Inflammatory macrophage (primary cell): ENCODE data around the gene DNASE1L3.
"Not testable (repeated sequence)": the region's sequence is repeated elsewhere in the genome, so short reads cannot be mapped to it uniquely, and the experiment has no call there.

Source experiments
- DNase-seq, 2 donors: peaks; one replicate each; pipeline ENCODE4 v3.0.0-alpha.2; 2020 to 2022

The DNASE1L3 gene

DNA sequence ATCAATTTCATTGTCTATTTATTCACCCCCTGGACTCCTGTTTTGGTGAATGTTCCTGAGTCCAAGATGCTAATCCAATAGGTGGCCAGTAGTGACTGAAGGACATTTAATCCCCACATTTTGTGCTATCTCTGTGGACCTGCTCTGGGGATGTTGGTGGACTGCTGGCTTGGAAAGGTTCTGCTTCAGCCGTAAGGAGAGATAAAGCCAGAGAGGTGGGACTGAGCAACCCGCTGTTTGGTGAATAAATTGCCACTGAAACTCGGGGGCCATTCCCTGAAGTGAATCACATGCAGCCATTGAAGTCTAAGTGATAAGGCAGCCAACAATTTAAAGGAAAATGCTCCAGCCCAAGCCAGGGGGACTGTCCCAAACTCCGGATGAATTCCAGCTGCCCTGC, 25.2 kb upstream of the DNASE1L3 start:
- DNase-seq, result no peak

- DNase-seq, result peak in 1 of 2 donors; percentile 29
These were observed 23.8 kb upstream of the DNASE1L3 start for GRCh38 chr3:58234516-58234931.

GRCh38 chr3:58231666-58232065, 20.9 kb upstream of the DNASE1L3 start:
- DNase-seq, result no peak

- no peak for DNase-seq
These were observed 20.2 kb upstream of the DNASE1L3 start for GRCh38 chr3:58230876-58231552.

- not testable (repeated sequence) for DNase-seq
These were observed 17.2 kb upstream of the DNASE1L3 start for GRCh38 chr3:58227933-58228332.

DNA sequence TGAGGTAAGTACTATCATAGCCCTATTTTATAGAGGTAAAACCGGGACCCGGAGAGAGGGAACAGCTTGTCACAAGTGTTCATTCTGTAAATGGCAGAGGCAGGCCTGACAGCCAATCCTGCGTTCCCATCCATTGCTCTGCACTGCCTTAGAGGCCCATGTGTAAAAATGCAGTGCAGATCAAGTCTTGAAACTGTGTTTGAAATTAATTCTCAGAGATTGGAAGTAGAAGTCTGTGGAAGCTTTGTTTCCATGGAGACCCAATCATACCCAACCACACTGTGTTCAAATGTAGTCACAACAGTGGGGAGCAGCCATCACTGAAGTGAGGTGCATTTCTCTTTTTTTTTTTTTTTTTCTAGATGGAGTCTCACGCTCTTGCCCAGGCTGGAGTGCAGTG, 13.1 kb upstream of the DNASE1L3 start:
- no peak for DNase-seq

DNA sequence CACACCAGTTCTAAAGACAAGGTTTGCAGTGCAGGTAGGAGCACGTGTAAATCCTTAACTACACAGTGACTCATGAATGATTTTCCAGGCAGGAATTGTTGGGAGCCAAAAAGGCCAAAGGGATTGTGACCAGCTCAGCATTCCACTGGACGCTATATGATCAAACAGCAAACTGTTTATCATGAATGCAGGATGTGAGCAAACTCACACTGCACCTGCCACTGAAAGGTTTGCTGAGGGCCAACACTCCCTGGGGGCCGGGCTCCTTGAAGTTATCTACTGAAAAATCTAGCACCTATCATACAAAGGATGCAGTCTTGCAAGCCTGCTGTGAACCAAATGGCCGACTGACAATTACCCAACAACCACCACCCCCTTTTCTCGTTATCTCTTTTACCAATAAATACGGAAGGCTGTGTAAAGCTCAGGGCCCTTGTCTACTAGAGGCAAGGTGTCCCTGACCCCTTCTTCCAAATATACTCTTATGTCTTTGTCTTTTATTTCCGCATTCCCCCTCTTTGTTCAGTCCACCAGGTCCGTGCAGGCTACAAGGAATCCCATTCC, 11.5 kb upstream of the DNASE1L3 start:
- no peak for DNase-seq

DNA sequence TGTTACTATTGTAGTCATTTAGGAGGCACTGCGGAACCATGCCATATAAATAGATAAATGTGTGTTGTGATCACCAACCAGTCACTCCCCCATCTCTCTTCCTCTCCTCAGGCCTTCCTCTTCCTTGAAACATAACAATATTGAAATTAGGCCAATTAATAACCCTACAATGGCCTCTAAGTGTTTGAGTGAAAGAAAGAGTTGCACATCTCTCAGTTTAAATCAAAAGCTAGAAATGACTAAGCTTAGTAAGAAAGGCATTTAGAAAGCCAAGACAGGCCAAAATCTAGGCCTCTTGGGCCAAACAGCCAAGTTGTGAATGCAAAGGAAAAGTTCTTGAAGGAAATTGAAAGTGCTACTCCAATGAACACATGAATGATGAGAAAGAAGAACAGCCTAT, 8.1 kb upstream of the DNASE1L3 start:
- no peak for DNase-seq

DNA sequence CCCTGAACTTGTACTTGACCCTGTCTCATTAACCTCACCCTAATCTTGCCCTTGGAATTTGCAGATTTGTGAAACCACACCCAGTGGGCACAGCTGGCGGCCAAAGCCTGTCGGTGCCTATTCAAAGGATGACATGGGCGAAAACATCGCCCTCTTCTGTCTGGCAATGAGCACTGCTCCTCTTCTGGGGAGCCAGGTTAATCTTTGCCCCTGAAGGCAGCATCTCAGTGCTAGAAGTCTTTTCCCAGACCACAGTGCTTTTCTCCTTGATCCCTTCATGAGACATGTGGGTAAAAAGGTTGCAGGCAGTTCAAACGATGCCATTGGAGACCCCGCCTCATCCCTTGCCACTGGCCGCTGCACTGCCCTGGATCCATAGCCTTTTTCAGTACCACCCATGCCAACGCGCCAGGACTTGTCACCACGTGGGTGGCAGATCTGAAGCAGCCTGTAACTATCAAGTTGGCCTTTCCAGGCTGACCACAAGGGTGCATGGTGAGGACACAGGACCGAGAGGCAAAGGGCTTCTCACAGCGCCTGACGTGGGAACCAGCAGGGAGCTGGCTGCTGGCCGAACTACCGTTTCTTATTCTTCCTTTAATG, 6.5 kb upstream of the DNASE1L3 start:
- DNase-seq, result peak; percentile 94 to 95

DNA sequence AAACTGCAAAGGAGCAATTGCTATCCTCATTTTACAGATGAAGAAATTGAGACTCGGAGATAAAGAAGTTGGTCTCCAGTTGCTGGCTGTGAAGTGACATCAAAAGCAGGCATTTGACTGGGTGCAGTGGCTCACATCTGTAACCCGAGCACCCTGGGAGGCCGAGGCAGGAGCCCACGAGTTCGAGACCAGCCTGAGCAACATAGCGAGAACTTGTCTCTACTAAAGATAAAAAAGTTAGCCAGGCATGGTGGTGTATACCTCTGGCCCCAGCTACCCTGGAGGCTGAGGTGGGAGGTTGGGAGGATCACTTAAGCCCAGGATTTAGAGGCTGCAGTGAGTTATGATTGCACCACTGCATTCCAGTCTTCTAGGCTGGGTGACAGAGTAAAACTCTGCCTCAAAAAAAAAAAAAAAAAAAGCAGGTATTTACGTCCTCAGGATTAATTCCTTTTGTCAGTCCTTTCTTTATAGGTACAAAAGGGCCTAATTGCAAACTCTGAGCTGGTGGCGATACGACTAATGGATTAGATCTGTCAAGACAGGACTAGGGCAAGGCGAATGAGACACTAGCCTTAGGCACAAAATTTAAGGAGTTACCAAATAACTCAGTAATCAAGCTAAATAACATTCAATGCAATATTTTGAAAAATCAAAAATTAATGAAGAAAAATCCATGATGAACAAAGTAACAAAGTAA, 5.9 kb upstream of the DNASE1L3 start:
- no peak for DNase-seq

DNA sequence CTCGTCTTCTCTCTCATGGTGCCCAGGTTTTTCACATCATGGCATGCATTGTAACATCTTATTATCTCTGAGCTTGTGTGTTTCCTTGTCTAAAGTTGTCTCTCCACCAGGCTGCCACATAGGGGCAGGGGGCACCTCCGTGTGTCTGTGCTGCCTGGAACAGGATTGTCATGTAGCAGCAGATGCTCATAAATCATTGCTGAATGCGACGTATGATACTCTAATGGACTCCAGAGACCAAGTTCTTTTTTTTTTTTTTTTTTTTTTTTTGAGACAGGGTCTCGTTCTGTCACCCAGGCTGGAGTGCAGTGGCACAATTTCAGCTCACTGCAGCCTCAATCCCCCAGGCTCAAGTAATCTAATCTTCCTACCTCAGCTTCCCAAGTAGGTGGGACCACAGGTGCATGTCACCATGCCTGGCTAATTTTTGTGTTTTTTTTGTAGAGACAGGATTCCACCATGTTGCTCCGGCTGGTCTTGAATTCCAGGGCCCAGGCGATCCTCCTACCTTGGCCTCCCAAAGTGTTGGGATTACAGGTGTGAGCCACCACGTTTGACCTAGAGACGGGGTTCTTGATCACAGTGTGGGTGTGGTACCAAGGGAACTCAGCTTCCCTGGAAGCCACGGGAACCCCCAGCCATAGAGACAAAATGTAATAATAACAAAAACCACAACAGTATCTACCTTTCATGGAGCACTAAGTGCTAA, 4.7 kb upstream of the DNASE1L3 start:
- DNase-seq, result no peak

GRCh38 chr3:58214484-58215316, 3.9 kb upstream of the DNASE1L3 start:
- peak; percentile 77 to 82 for DNase-seq

GRCh38 chr3:58209933-58210332, 839 bp downstream of the DNASE1L3 start:
- DNase-seq, result no peak

GRCh38 chr3:58207954-58208353, 2.8 kb downstream of the DNASE1L3 start:
- no peak for DNase-seq

DNA sequence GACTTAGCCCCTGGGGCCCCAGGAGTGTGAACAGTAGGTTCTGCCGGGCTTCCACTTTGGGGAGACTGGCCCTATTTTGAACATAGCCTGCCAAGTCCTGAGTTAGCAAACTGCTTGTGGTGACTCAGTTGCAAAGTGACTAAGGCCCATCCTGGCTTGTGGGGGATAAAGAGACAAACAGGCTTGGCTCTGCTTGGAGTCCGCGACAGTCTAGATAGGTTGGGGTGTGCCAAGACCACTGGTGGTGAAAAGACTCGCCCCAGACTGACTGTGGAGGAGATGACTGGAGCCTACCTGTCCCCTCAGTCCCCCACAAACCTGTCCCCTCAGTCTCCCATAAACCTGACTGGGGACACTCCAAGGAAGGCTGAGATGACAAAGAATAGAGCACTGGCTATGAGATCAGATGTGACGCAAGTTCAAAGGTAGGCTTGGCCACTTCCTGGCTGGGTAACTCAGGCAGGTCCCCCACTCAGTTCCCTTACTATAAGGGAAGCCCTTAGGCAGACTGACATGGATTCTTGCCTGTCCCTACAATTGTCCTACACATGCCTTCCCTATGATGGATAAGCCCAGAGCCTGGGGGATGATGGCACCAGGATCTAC, 4.3 kb downstream of the DNASE1L3 start:
- DNase-seq, result peak; percentile 18 to 56

GRCh38 chr3:58205981-58206380, 4.8 kb downstream of the DNASE1L3 start:
- no peak for DNase-seq

GRCh38 chr3:58204720-58205119, 6.1 kb downstream of the DNASE1L3 start:
- peak in 1 of 2 donors; percentile 36 for DNase-seq

DNA sequence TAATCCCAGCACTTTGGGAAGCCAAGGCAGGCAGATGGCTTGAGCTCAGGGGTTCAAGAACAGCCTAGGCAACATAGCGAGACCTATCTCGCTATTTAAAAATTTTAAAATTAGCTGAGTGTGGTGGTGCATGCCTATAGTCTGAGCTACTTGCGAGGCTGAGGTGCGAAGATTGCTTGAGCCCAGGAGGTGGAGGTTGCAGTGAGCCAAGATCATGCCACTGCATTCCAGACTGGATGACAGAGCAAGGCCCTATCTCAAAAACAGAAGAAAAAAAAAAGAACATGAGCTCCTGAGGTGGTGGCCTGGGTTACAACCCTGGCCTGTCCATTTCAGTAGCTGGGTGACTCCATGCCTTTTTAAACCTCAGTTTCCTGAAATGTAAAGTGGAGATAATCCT, 7.2 kb downstream of the DNASE1L3 start:
- no peak for DNase-seq

GRCh38 chr3:58202917-58203360, 7.8 kb downstream of the DNASE1L3 start:
- no peak for DNase-seq

GRCh38 chr3:58201451-58201850, 9.3 kb downstream of the DNASE1L3 start:
- DNase-seq, result not testable (repeated sequence)

- no peak for DNase-seq
These were observed 9.9 kb downstream of the DNASE1L3 start for GRCh38 chr3:58200846-58201355.
